ENCODE measurements around the gene CAPRIN2. TPM values are rescaled to one million over a fixed set of nuclear protein-coding genes. Genes with fewer than 3 reads are reported as not detected.

Gene CAPRIN2
- total RNA-seq, 1 donor from 2014 or later, result 28.9 TPM

- Mint-ChIP-seq H3K4me1 (peaks cover 25% of the 10 kb centered on the region), H3K36me3 (ENCODE audit: low read depth) (no peaks in the 10 kb centered on the region), H3K9me3 (peaks cover 2% of the 10 kb centered on the region), H3K4me3 (peak overlapping the region; percentile 86), H3K27me3 (ENCODE audit: low read depth) (peaks cover 34% of the 10 kb centered on the region), H3K27ac (ENCODE audit: unreplicated experiment) (no peak overlapping the region)
- TF ChIP-seq, protein P1, sequence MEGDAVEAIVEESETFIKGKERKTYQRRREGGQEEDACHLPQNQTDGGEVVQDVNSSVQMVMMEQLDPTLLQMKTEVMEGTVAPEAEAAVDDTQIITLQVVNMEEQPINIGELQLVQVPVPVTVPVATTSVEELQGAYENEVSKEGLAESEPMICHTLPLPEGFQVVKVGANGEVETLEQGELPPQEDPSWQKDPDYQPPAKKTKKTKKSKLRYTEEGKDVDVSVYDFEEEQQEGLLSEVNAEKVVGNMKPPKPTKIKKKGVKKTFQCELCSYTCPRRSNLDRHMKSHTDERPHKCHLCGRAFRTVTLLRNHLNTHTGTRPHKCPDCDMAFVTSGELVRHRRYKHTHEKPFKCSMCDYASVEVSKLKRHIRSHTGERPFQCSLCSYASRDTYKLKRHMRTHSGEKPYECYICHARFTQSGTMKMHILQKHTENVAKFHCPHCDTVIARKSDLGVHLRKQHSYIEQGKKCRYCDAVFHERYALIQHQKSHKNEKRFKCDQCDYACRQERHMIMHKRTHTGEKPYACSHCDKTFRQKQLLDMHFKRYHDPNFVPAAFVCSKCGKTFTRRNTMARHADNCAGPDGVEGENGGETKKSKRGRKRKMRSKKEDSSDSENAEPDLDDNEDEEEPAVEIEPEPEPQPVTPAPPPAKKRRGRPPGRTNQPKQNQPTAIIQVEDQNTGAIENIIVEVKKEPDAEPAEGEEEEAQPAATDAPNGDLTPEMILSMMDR (conservative IDR thresholded peaks at IDR 0.05), result peak; percentile 50
- peak; percentile 54 for DNase-seq (ENCODE audit: low read depth, low spot score)
Observed at GRCh38 chr12:30795410-30796312, 40.9 kb upstream of the CAPRIN2 start.

GRCh38 chr12:30794591-30795409 lies 40.0 kb upstream of the CAPRIN2 start:
- TF ChIP-seq, protein P1 (conservative IDR thresholded peaks at IDR 0.05), result no peak
- Mint-ChIP-seq H3K4me3 (peak overlapping the region; percentile 86), H3K36me3 (ENCODE audit: low read depth) (no peaks in the 10 kb centered on the region), H3K9me3 (peaks cover 3% of the 10 kb centered on the region), H3K27me3 (ENCODE audit: low read depth) (peaks cover 34% of the 10 kb centered on the region), H3K27ac (ENCODE audit: unreplicated experiment) (no peak overlapping the region), H3K4me1 (peaks cover 25% of the 10 kb centered on the region)
- no peak for DNase-seq (ENCODE audit: low read depth, low spot score)

DNA sequence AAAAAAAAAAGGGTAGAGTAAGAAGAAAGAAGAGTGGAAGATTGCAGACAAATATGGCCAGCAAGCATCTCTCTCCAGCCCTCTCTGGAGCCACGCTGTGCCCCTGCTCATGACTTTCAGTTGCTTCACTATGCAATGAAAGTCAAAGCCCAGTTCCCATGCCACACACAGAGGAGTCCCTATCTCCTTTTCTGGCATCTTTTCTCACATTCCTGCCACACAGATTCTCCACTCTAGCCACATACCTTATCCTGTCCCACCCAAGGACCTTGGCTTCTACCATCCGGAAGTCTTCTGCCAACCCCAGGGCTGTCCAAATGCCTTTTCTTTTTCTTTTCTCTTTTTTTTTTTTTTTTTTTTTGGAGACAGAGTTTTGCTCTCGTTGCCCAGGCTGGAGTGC lies 39.3 kb upstream of the CAPRIN2 start:
- no peak for DNase-seq (ENCODE audit: low read depth, low spot score)
- peaks cover 5% of the 10 kb centered on the region for H3K9me3 Mint-ChIP-seq
- no peaks in the 10 kb centered on the region for H3K36me3 Mint-ChIP-seq (ENCODE audit: low read depth)
- TF ChIP-seq, protein P1 (conservative IDR thresholded peaks at IDR 0.05), result no peak
- H3K27me3 Mint-ChIP-seq (ENCODE audit: low read depth), result peaks cover 32% of the 10 kb centered on the region
- peaks cover 25% of the 10 kb centered on the region for H3K4me1 Mint-ChIP-seq
- H3K27ac Mint-ChIP-seq (ENCODE audit: unreplicated experiment), result no peak overlapping the region
- H3K4me3 Mint-ChIP-seq, result peak overlapping the region; percentile 38

GRCh38 chr12:30792648-30793499 lies 38.1 kb upstream of the CAPRIN2 start:
- Mint-ChIP-seq H3K36me3 (ENCODE audit: low read depth) (no peaks in the 10 kb centered on the region), H3K9me3 (peaks cover 5% of the 10 kb centered on the region), H3K4me3 (peak overlapping the region; percentile 50), H3K27me3 (ENCODE audit: low read depth) (peaks cover 25% of the 10 kb centered on the region), H3K4me1 (peaks cover 25% of the 10 kb centered on the region), H3K27ac (ENCODE audit: unreplicated experiment) (no peak overlapping the region)
- TF ChIP-seq, protein P1 (conservative IDR thresholded peaks at IDR 0.05), result no peak
- no peak for DNase-seq (ENCODE audit: low read depth, low spot score)

GRCh38 chr12:30792085-30792484 lies 37.3 kb upstream of the CAPRIN2 start:
- no peak for DNase-seq (ENCODE audit: low read depth, low spot score)
- TF ChIP-seq, protein P1 (conservative IDR thresholded peaks at IDR 0.05), result no peak

More at GRCh38 chr12:30792085-30792484, 37.3 kb upstream of the CAPRIN2 start:
- Mint-ChIP-seq H3K9me3 (peaks cover 5% of the 10 kb centered on the region), H3K27me3 (ENCODE audit: low read depth) (peaks cover 17% of the 10 kb centered on the region), H3K4me1 (peaks cover 20% of the 10 kb centered on the region), H3K27ac (ENCODE audit: unreplicated experiment) (no peak overlapping the region), H3K4me3 (no peak overlapping the region), H3K36me3 (ENCODE audit: low read depth) (no peaks in the 10 kb centered on the region)
